ENCODE data around the gene TAP1. TPM values are rescaled to one million over a fixed set of nuclear protein-coding genes. Genes with fewer than 3 reads are reported as not detected.

Gene TAP1
- total and polyA plus RNA-seq, 10 of the 15 experiments (the other 5 are each of a cell fraction or from before 2014, with no cell fraction given), result 33.4 to 249 (median 169) TPM

GRCh38 chr6:32862725-32863124 is 9.2 kb upstream of the TAP1 start (continued):
- TF ChIP-seq, protein P1, sequence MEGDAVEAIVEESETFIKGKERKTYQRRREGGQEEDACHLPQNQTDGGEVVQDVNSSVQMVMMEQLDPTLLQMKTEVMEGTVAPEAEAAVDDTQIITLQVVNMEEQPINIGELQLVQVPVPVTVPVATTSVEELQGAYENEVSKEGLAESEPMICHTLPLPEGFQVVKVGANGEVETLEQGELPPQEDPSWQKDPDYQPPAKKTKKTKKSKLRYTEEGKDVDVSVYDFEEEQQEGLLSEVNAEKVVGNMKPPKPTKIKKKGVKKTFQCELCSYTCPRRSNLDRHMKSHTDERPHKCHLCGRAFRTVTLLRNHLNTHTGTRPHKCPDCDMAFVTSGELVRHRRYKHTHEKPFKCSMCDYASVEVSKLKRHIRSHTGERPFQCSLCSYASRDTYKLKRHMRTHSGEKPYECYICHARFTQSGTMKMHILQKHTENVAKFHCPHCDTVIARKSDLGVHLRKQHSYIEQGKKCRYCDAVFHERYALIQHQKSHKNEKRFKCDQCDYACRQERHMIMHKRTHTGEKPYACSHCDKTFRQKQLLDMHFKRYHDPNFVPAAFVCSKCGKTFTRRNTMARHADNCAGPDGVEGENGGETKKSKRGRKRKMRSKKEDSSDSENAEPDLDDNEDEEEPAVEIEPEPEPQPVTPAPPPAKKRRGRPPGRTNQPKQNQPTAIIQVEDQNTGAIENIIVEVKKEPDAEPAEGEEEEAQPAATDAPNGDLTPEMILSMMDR (IDR thresholded peaks at IDR 0.05 in 2 of 3, conservative IDR thresholded peaks at IDR 0.05 in 1 of 3; ENCODE audit: control insufficient read depth in 2 of 3, extremely low read depth in 1 of 3, insufficient read depth in 1 of 3, low read depth in 3 of 3, low read length in 3 of 3), result no peak
- TF ChIP-seq ESRRA (IDR thresholded peaks at IDR 0.05; ENCODE audit: low read length) (no peak), STAT1 (conservative IDR thresholded peaks at IDR 0.05) (no peak), GABPA (IDR thresholded peaks at IDR 0.05; ENCODE audit: low read depth) (no peak), PML (IDR thresholded peaks at IDR 0.05; ENCODE audit: low read length) (no peak)

GRCh38 chr6:32860674-32861073 is 7.2 kb upstream of the TAP1 start:
- TF ChIP-seq, protein P2, sequence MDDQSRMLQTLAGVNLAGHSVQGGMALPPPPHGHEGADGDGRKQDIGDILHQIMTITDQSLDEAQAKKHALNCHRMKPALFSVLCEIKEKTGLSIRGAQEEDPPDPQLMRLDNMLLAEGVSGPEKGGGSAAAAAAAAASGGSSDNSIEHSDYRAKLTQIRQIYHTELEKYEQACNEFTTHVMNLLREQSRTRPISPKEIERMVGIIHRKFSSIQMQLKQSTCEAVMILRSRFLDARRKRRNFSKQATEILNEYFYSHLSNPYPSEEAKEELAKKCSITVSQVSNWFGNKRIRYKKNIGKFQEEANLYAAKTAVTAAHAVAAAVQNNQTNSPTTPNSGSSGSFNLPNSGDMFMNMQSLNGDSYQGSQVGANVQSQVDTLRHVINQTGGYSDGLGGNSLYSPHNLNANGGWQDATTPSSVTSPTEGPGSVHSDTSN (IDR thresholded peaks at IDR 0.05; ENCODE audit: insufficient replicate concordance, low read depth, low read length), result peak; percentile 30
- peak; percentile 85 for TF ChIP-seq PKNOX1 (IDR thresholded peaks at IDR 0.05)
- no peak for TF ChIP-seq BACH1 (IDR thresholded peaks at IDR 0.05; ENCODE audit: borderline replicate concordance)
- Histone ChIP-seq H3K9me3 (replicated peaks; ENCODE audit: control insufficient read depth, insufficient read depth, low read length) (no peaks in the 10 kb centered on the region), H4K20me1 (ENCODE audit: control insufficient read depth, insufficient read depth) (no peaks in the 10 kb centered on the region), H3K27ac (ENCODE audit: control insufficient read depth, insufficient read depth) (peak overlapping the region; percentile 13; the same call in 1 of the 2 replicates), H3K79me2 (ENCODE audit: control insufficient read depth, insufficient read depth, low read length) (peaks cover 18% of the 10 kb centered on the region), H3K4me3 (no peak overlapping the region), H3K36me3 (ENCODE audit: control insufficient read depth in 2 of 2, insufficient read depth in 2 of 2, low read length in 1 of 2) (peaks cover 4 to 12% of the 10 kb centered on the region in 2 experiments), H2AFZ (ENCODE audit: control insufficient read depth, low read depth, low read length) (no peak overlapping the region), H3K4me1 (ENCODE audit: control insufficient read depth, insufficient read depth, low read length) (peaks cover 28% of the 10 kb centered on the region), H3K27me3 (replicated peaks in 1 of 2; ENCODE audit: control insufficient read depth in 2 of 2, insufficient read depth in 2 of 2, low read length in 1 of 2) (no peaks in the 10 kb centered on the region), H3K9ac (ENCODE audit: control insufficient read depth, insufficient read depth, low read length) (no peak overlapping the region), H3K4me2 (ENCODE audit: control insufficient read depth, insufficient read depth) (no peak overlapping the region)
- SMC1A ChIA-PET (ENCODE audit: uncharacterized antibody, unreplicated experiment), result interaction anchor here (1.1 kb wide), 1 partner anchor 21 kb away, joined by 4 read pairs; no protein-coding TSS in a partner anchor
- POLR2A ChIA-PET, result interaction anchor here (0.6 to 8.1 kb wide), 2 partner anchors 19 to 52 kb away, joined by 3 to 357 read pairs; partner anchors contain the start of genes PSMB8 and TAP2
- in situ Hi-C loops (cut with MboI), result no loop called here
- RAD21 ChIA-PET (ENCODE audit: unreplicated experiment), result interaction anchor here (1.0 kb wide), 1 partner anchor 22 kb away, joined by 4 read pairs; the partner anchor contains the start of gene TAP2
- intact Hi-C loops (cut with micrococcal nuclease; ENCODE audit: unreplicated experiment), result no loop called here
- 42% methylated on average over 1 of the region's 1 CpG for WGBS (ENCODE audit: insufficient coverage, insufficient replicate concordance, low lambda C conversion rate, missing lambda C conversion rate)
- FAIRE-seq (peak; percentile 47), DNase-seq (ENCODE audit: low read depth, low spot score) (no peak), ATAC-seq (no peak; the same call in 2 of the 3 replicates)
- no TSS peak for BruUV-seq (replicated peaks)
- CTCF ChIA-PET, result interaction anchor here (1.0 to 8.0 kb wide), 5 partner anchors 7 to 124 kb away, joined by 3 to 299 read pairs (median 5); partner anchors contain the start of genes PSMB8 and TAP2
